ENCODE measurements around the gene UCP3. TPM values are rescaled to one million over a fixed set of nuclear protein-coding genes. Genes with fewer than 3 reads are reported as not detected.

Gene UCP3
- total RNA-seq, 2 experiments from 2014 or later = 2.5 to 3.2 TPM

DNA sequence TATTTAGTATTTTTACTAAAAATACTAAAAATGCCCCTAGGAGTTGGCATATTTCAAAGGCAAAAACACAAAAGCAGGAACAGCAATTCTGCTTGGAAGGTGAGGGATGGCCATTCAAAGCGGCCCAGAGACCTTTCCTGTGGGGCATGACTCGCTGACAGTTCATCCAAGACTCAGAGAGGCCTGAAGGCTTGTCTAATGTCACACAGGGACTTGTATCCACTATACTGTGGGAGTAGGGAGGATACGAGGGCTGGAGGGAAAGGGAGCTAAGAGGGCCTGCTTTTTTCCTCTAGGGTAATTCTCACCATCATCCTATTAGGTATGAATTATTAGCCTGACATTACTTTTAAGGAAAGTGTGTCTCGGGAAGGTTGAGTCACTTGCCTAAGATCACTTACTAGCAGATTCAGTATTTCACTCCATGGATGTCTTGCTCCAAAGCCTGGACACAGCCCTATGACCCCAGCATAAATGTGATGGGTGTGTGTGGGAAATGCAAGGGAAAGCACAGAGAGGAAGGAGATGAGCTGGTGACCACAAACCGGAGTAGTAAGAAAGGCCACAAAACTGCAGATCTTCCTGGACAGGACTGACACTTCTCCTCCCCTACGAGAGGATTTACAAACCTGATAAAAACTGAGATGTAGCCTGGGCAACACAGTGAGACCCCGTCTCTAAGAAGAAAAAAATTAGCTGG is 16.7 kb upstream of the UCP3 start:
- DNase-seq = no peak
- Mint-ChIP-seq H3K9me3 (no peaks in the 10 kb centered on the region), H3K27ac (no peak overlapping the region), H3K36me3 (ENCODE audit: low read depth) (peaks cover 32% of the 10 kb centered on the region), H3K4me1 (peaks cover 32% of the 10 kb centered on the region), H3K27me3 (no peaks in the 10 kb centered on the region), H3K4me3 (no peak overlapping the region)
- CTCF ChIA-PET = interaction anchor here (0.8 to 1.1 kb wide), 2 partner anchors 56 to 70 kb away, joined by 3 to 4 read pairs; no protein-coding TSS in a partner anchor
- POLR2A ChIA-PET = no interaction called here

DNA sequence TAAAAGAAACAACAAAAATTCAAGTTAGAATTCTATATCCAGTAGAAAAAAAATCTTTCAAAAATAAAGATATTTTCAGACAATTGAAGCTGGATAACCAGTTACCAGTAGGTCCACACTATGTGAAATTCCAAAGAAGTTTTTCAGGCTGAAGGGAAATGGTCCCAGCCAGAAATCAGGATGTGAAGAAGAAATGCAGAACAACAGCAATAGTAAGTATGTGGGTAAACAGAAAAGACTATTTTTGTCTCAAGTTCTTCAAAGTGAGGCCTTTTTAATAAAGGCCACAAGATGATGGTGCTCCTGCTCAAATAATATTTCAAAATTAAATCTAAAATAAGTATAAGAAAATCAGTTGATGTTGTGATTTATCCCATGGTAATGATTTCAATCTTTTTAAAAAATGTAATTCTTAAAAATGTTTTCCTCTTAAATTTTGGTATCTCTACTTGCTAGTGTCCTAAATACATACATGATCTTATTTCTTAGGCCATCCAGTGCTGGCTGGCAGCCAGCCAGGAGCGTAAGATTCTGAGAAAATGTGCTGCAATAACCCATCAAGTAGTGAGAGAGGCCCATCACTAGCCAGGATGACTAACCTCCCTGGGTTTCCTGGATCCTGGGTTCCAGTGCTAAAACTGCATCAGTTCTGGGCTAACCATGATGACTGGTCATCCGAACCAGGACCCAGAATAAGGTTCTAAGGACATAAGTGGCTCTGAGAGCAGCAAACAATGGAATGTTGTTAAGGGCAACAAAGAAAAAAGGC is 15.6 kb upstream of the UCP3 start:
- H3K27ac Mint-ChIP-seq = no peak overlapping the region
- no peaks in the 10 kb centered on the region for H3K27me3 Mint-ChIP-seq
- ChIA-PET CTCF (interaction anchor here (1.1 kb wide), 1 partner anchor 10 kb away, joined by 3 read pairs; no protein-coding TSS in a partner anchor), POLR2A (no interaction called here)
- no peak overlapping the region for H3K4me3 Mint-ChIP-seq
- peaks cover 32% of the 10 kb centered on the region for H3K36me3 Mint-ChIP-seq (ENCODE audit: low read depth)
- no peak for DNase-seq
- H3K4me1 Mint-ChIP-seq = peaks cover 25% of the 10 kb centered on the region
- no peaks in the 10 kb centered on the region for H3K9me3 Mint-ChIP-seq

DNA sequence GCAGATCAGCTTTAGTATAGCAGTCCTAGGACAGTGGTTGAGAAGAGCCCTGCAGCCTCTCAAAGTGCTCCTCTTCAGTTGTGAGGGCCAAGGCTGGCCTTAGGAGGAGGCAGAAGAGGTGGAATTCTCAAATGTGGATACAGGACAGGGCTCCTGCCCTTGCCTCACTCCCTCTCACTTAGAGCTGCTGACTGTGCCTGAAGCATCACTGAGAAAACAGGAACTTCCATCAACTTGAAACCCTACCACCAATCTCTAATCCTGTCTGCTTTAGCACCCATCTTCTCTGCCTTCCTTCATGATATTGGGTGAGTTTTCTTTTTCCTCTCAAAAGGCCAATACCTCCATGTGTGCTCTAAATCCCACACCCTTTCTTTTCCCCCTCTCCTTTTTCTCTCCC is 14.4 kb upstream of the UCP3 start:
- DNase-seq = no peak
- Mint-ChIP-seq H3K27ac (no peak overlapping the region), H3K4me3 (no peak overlapping the region), H3K9me3 (no peaks in the 10 kb centered on the region), H3K27me3 (no peaks in the 10 kb centered on the region), H3K36me3 (ENCODE audit: low read depth) (peaks cover 30% of the 10 kb centered on the region), H3K4me1 (peaks cover 23% of the 10 kb centered on the region)
- POLR2A ChIA-PET = interaction anchor here (0.6 kb wide), 1 partner anchor 48 kb away, joined by 4 read pairs; no protein-coding TSS in a partner anchor
- CTCF ChIA-PET = interaction anchor here (1.1 kb wide), 1 partner anchor 9 kb away, joined by 3 read pairs; no protein-coding TSS in a partner anchor

DNA sequence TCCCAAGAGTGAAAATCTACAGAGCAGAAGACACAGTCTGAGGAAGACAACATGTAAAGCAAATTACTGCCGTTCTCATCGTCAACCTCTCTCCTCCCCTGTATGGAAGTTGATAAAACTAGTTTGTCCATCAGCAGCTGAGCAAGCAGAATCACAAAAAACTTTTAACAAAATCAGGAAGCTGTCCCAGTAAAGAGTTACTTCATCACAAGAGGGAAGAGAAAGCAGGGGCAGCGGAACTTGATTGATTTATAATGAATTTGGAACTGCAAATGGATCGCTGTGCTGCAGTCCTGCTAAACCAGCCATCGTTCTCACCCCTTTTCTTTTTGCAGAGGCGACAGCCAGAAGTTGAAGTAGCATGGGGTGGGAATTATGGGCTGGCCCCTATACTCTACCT is 13.7 kb upstream of the UCP3 start:
- no peak for DNase-seq
- POLR2A ChIA-PET = no interaction called here
- H3K9me3 Mint-ChIP-seq = no peaks in the 10 kb centered on the region
- no peaks in the 10 kb centered on the region for H3K27me3 Mint-ChIP-seq
- H3K27ac Mint-ChIP-seq = no peak overlapping the region
- no peak overlapping the region for H3K4me3 Mint-ChIP-seq
- H3K4me1 Mint-ChIP-seq = peaks cover 23% of the 10 kb centered on the region
- H3K36me3 Mint-ChIP-seq (ENCODE audit: low read depth) = peaks cover 30% of the 10 kb centered on the region
- CTCF ChIA-PET = interaction anchor here (0.8 to 1.2 kb wide), 2 partner anchors 41 to 59 kb away, joined by 4 read pairs; no protein-coding TSS in a partner anchor

DNA sequence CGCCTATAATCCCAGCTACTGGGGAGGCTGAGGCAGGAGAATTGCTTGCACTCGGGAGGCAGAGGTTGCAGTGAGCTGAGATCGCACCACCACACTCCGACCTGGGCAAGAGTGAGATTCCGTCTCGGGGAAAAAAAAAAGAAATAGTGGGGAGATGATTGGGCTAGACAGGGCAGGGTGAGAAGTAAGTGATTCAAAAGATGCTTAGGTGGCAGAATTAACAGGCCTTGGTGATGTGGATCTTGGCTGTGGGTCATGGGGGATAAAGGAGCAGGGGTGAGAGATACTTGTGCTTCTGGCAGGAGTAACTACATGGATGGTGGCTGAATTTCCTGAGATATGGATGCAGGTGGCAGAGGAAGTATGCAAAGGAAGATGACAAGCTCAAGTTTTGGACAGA is 13.1 kb upstream of the UCP3 start:
- H3K27me3 Mint-ChIP-seq = no peaks in the 10 kb centered on the region
- DNase-seq = no peak
- no peaks in the 10 kb centered on the region for H3K9me3 Mint-ChIP-seq
- H3K4me1 Mint-ChIP-seq = peaks cover 23% of the 10 kb centered on the region
- no peak overlapping the region for H3K4me3 Mint-ChIP-seq
- POLR2A ChIA-PET = no interaction called here
- no peak overlapping the region for H3K27ac Mint-ChIP-seq
- CTCF ChIA-PET = interaction anchor here (0.8 to 1.2 kb wide), 2 partner anchors 41 to 58 kb away, joined by 4 read pairs; no protein-coding TSS in a partner anchor
- peaks cover 35% of the 10 kb centered on the region for H3K36me3 Mint-ChIP-seq (ENCODE audit: low read depth)

DNA sequence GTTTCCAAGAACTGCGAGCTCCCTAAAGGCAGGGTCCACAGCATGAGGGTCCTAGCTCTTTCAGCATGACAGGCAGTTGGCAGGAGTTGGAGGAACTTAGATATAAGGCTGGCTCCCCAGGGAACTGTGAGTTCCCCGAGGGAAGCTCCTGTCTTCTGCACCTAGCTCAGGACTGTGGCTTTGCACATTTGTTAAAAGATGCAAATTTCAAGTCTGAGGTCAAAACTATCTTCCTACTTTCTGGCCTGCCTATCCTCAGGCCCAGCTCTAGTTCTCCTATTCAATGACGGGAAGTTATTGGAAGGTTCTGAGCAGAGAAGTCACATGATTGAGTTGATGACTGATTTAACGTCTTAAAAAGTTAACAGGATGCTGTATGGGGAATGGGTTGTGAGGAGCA is 11.7 kb upstream of the UCP3 start:
- Mint-ChIP-seq H3K36me3 (ENCODE audit: low read depth) (peaks cover 37% of the 10 kb centered on the region), H3K4me3 (no peak overlapping the region), H3K9me3 (no peaks in the 10 kb centered on the region), H3K27me3 (no peaks in the 10 kb centered on the region), H3K27ac (no peak overlapping the region), H3K4me1 (peaks cover 25% of the 10 kb centered on the region)
- no peak for DNase-seq
- ChIA-PET CTCF (interaction anchor here (0.6 to 1.6 kb wide), 6 partner anchors 10 to 57 kb away, joined by 3 to 5 read pairs (median 3); no protein-coding TSS in a partner anchor), POLR2A (no interaction called here)

DNA sequence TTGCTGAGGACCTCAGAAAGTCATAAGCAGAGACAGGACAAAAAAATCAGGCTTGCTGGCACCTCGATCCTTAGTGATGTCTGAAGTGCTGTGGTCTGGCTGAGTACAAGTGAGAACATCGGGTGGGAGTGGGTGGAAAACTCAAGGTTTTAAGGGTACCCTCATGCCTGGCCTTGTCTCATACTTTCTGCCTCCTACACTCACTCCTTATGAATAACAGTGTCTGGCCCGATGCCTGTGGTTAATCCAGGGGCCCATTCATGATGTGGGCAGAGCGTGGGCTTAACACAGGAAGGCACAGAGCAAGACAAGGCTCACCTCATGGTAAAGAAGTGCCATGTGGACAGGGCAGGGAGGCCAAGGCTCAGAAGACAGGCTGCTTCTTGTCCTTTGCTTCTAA is 11.0 kb upstream of the UCP3 start:
- POLR2A ChIA-PET = no interaction called here
- Mint-ChIP-seq H3K4me3 (no peak overlapping the region), H3K4me1 (peaks cover 29% of the 10 kb centered on the region), H3K36me3 (ENCODE audit: low read depth) (peaks cover 39% of the 10 kb centered on the region), H3K27me3 (no peaks in the 10 kb centered on the region), H3K27ac (peak overlapping the region; percentile 68), H3K9me3 (no peaks in the 10 kb centered on the region)
- no peak for DNase-seq
- CTCF ChIA-PET = interaction anchor here (1.3 to 1.6 kb wide), 3 partner anchors 11 to 16 kb away, joined by 3 to 4 read pairs (median 3); partner anchors contain the start of gene UCP3

DNA sequence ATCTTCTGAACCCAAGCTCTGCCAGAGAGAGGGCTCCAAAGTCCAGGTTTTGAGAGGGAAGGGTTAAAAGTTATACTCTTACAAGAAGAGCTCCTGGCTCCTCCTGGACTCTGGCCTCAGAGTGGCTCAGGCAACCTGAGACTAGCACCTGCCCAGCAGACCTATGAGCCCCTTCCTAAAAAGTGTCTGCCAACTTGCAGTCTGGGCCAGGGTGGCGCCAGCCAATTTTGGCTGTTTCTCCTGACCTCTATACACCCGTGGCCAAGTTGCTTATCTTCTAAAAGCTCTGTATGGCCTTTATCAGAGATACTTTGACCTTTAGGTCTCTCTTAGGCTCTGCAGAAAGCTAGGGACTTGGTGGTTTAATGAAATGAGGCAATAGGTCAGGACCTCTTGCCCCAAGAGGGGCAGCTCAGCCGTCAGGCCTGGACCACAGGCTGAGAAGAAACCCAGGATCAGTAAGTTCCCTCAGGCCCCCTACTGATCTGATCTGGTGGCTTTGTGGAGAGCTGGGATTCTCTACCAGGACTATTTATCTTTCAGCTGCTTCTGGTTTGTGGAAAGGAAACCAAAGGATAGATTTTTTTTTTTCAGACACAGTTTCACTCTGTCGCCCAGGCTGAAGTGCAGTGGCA is 10.3 kb upstream of the UCP3 start:
- H3K27ac Mint-ChIP-seq = peak overlapping the region; percentile 68
- peaks cover 42% of the 10 kb centered on the region for H3K36me3 Mint-ChIP-seq (ENCODE audit: low read depth)
- peaks cover 33% of the 10 kb centered on the region for H3K4me1 Mint-ChIP-seq
- CTCF ChIA-PET = interaction anchor here (1.2 to 2.1 kb wide), 8 partner anchors 10 to 38 kb away, joined by 3 to 5 read pairs (median 3); partner anchors contain the start of genes UCP2 and UCP3
- no peaks in the 10 kb centered on the region for H3K27me3 Mint-ChIP-seq
- no peak overlapping the region for H3K4me3 Mint-ChIP-seq
- POLR2A ChIA-PET = interaction anchor here (0.6 to 0.9 kb wide), 2 partner anchors 8 to 47 kb away, joined by 3 to 4 read pairs; no protein-coding TSS in a partner anchor
- DNase-seq = no peak
- H3K9me3 Mint-ChIP-seq = no peaks in the 10 kb centered on the region

DNA sequence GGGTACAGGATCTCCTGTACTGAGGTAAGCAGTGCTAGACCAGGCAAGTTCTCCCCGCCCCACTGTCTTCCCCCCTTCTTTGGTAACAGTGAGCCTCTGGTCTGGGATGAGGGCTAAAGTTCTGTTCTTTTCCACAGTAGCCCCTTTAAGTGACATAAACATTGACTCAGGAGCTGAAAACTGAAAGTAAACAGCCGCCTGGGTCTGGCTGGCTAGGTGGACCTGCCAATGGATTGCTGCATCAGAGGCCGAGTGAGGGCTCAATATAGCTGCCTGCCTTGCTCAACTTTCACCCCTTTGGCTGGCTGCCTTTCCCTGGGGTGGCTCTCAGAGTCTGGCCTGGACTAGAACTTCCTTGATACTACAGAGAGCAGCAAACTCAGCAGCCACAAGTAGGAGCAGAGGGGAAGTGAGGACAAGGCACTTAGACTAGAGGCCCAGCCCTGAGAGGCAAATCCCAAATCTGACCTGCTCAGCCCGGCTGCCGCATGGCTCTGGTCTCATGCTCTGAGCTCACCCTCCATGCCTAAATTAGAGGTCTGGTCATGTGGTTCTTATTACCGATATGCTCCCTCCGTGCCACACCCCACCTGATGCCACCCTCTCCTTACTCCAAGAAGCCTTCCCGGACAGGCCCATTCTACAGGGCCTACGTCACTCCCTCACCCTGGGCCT is 9.6 kb upstream of the UCP3 start:
- Mint-ChIP-seq H3K27me3 (no peaks in the 10 kb centered on the region), H3K9me3 (no peaks in the 10 kb centered on the region), H3K36me3 (ENCODE audit: low read depth) (peaks cover 37% of the 10 kb centered on the region), H3K4me3 (no peak overlapping the region), H3K27ac (no peak overlapping the region), H3K4me1 (peaks cover 32% of the 10 kb centered on the region)
- DNase-seq = no peak
- ChIA-PET POLR2A (interaction anchor here (0.9 kb wide), 1 partner anchor 9 kb away, joined by 4 read pairs; no protein-coding TSS in a partner anchor), CTCF (interaction anchor here (1.0 to 2.1 kb wide), 8 partner anchors 9 to 38 kb away, joined by 3 to 5 read pairs (median 3); partner anchors contain the start of genes UCP2 and UCP3)

DNA sequence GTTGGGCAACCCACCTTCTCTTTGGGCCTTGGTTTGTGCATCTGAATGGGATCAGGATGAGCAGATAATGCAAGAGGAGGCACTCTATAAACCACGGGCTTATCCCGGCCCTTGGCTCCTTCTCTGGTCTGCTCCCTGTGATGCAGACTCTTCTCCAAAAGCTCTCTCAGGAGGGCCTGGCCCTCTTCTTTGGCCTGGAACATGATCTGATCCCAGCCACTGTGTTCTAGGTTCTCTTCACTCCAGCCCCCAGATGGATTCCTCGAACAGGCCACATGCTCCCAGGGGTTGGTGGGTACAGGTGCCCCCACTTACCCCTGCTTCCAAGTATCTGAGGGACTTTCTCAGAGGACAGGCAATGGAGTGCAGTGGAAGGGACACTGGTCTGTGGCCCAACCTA is 8.7 kb upstream of the UCP3 start:
- no peak for DNase-seq
- Mint-ChIP-seq H3K9me3 (no peaks in the 10 kb centered on the region), H3K4me3 (no peak overlapping the region), H3K4me1 (peaks cover 33% of the 10 kb centered on the region), H3K36me3 (ENCODE audit: low read depth) (peaks cover 32% of the 10 kb centered on the region), H3K27ac (no peak overlapping the region), H3K27me3 (no peaks in the 10 kb centered on the region)
- POLR2A ChIA-PET = no interaction called here
- CTCF ChIA-PET = interaction anchor here (1.0 to 2.1 kb wide), 5 partner anchors 10 to 35 kb away, joined by 3 to 5 read pairs (median 4); partner anchors contain the start of gene UCP2

DNA sequence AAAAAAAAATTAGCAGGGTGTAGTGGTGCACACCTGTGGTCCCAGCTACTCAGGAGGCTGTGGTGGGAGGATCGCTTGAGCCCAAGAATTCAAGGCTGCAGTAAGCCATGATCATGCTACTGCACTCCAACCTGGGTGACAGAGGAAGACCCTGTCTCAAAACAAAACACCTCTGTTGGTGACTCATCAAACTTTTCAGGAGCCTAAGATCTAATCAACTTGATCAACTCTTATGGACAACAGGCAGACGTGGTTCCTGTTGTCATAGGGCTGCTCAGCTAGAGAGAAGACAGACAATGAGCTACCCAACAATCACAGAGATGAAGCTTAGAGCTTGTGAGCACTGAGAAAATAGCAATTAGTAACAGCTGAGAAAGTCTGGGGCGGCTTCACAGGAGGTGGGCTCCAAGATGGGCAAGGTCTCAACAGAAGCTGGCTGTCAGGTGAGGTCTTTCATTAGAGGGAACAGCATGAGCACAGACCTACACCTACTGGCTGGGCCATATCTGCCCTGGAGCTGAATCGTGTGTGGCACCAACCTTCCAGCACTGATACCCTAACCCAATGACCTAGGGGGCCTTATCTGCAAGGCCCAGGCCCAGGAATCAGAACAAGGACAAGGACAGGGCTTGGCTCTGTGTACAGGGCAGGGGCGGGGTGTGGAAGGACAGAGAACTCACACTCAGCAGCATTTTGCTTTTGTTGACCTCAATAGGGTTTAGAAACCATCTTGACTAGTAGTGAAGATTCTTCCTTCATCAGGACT is 7.2 kb upstream of the UCP3 start:
- POLR2A ChIA-PET = no interaction called here
- Mint-ChIP-seq H3K4me3 (no peak overlapping the region), H3K27me3 (no peaks in the 10 kb centered on the region), H3K4me1 (peaks cover 48% of the 10 kb centered on the region), H3K36me3 (ENCODE audit: low read depth) (peaks cover 41% of the 10 kb centered on the region), H3K9me3 (no peaks in the 10 kb centered on the region), H3K27ac (no peak overlapping the region)
- CTCF ChIA-PET = interaction anchor here (1.1 to 1.6 kb wide), 4 partner anchors 10 to 44 kb away, joined by 3 to 4 read pairs (median 3); partner anchors contain the start of gene UCP2
- DNase-seq = no peak

Data from activated CD4-positive, alpha-beta T cell treated with anti-CD3 and anti-CD28 coated beads, Interleukin-2, amount 10 ng/mL, durations not matched to agents 7 days and 5 days (primary cell).